Naive B cell (primary cell): ENCODE data around the gene TTC9. TPM values are rescaled to one million over a fixed set of nuclear protein-coding genes. Genes with fewer than 3 reads are reported as not detected.
"Not testable (repeated sequence)": the region's sequence is repeated elsewhere in the genome, so short reads cannot be mapped to it uniquely, and the experiment has no call there.

ENCODE experiments used
- ATAC-seq, 2 donors: fragments of 150-1000 bp; cut with Tn5 transposase; 2 replicates each; pipeline ENCODE4 v1.10.0; 2021; ENCODE audit warnings: low read depth in 2 of 2, mild to moderate bottlenecking in 2 of 2, moderate library complexity in 2 of 2
- DNase-seq: peaks from one replicate; pipeline ENCODE4 v3.0.0; 2022
- H3K27ac Mint-ChIP-seq, 6 donors: one replicate each; pipeline ENCODE4 v1.8.0; 2020 to 2022; ENCODE audit warnings: mild to moderate bottlenecking in 6 of 6, mixed read lengths in 6 of 6, moderate library complexity in 5 of 6, inconsistent platforms in 2 of 6
- H3K27me3 Mint-ChIP-seq, 3 donors: one replicate each; pipeline ENCODE4 v1.8.0; 2021 to 2022; ENCODE audit warnings: mixed read lengths in 3 of 3, mild to moderate bottlenecking in 1 of 3
- H3K36me3 Mint-ChIP-seq, 2 donors: one replicate each; pipeline ENCODE4 v1.8.0; 2020 to 2022; ENCODE audit warnings: mixed read lengths in 2 of 2, inconsistent platforms in 1 of 2, mild to moderate bottlenecking in 1 of 2
- H3K4me1 Mint-ChIP-seq, 3 donors: one replicate each; pipeline ENCODE4 v1.8.0; 2020 to 2022; ENCODE audit warnings: mixed read lengths in 3 of 3, inconsistent platforms in 1 of 3, mild to moderate bottlenecking in 1 of 3, moderate library complexity in 1 of 3
- H3K4me3 Mint-ChIP-seq, 8 donors: one replicate each; pipeline ENCODE4 v1.8.0; 2020 to 2022; ENCODE audit warnings: mild to moderate bottlenecking in 8 of 8, mixed read lengths in 8 of 8, moderate library complexity in 8 of 8, inconsistent platforms in 2 of 8
- H3K9me3 Mint-ChIP-seq, 7 donors: one replicate each; pipeline ENCODE4 v1.8.0; 2020 to 2022; ENCODE audit warnings: mixed read lengths in 7 of 7, mild to moderate bottlenecking in 5 of 7, inconsistent platforms in 2 of 7, moderate library complexity in 1 of 7
- polyA plus RNA-seq, 6 donors: library from polyadenylated mRNA; unstranded; fragments of 300-500 nt; fragmentation: Illumina TruSeq; gene quantifications; one replicate each; pipeline ENCODE4 v1.2.3, GENCODE V29; 2021; ENCODE audit warnings: low read depth in 6 of 6

Gene TTC9
- polyA plus RNA-seq, 6 donors from 2014 or later, result 11.7 to 24.2 (median 18.0) TPM

DNA sequence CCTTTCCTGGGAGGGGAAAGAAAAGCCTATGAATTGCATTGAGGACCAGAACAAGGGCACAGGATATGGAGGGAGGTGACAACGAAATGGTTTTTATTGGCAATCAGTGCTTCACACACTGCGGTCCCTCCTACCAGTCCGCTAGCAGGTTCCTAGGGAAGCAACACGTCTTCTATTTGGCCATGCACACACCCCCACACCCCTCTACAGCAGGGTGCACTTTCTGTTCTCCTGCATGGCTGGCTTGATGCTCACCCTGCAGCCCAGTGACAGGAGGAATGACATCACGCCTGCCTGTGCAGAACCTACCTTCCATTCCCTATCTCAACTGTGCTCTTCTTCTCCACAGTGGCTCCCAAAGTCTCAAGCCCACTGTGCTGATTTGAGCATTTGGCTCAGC is 57.9 kb downstream of the TTC9 start:
- Mint-ChIP-seq H3K9me3 (peaks cover 0 to 2% (median 0%) of the 10 kb centered on the region in 7 donors), H3K4me1 (peaks cover 0 to 5% (median 0%) of the 10 kb centered on the region in 3 donors), H3K4me3 (no peak overlapping the region), H3K27me3 (no peaks in the 10 kb centered on the region), H3K27ac (peak overlapping the region in 1 of 6 donors; percentile 84), H3K36me3 (no peaks in the 10 kb centered on the region)
- ATAC-seq (no peak), DNase-seq (no peak)

DNA sequence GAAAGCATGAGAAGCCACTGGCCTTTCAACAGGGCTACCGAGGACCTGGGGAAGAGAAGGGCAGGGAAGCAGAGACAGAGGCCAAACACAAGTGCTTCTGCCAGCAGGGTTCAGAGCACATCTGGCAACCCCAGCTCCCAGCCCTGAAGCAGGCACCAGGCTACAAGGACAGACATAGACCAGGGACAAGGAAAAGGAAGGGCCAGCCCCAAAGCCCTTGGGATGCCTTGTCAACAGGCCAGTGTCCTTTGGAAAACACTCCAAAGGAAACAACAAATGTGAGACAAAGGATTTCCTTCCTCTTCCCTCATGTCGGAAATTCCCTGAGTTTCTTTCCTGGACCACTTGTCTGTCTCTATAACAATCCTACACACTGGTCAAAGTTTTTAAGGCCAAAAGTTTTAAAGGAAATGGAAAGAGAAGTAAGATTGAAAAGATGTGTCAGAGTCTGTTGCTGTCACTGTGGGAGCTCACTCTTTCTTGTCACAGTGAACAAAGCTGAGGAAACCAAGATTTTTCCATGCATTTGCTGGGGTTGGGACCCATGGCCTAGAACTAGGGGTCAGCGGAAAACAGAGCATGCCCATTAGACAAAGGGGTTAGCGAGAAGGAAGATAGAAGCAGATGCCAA is 59.4 kb downstream of the TTC9 start:
- Mint-ChIP-seq H3K4me3 (no peak overlapping the region), H3K27ac (peak overlapping the region in 4 of 6 donors; percentile 15 to 93 (median 52)), H3K36me3 (peaks cover 8 to 10% of the 10 kb centered on the region in 2 donors), H3K27me3 (no peaks in the 10 kb centered on the region), H3K4me1 (peaks cover 0 to 5% (median 4%) of the 10 kb centered on the region in 3 donors), H3K9me3 (peaks cover 0 to 2% (median 0%) of the 10 kb centered on the region in 7 donors)
- ATAC-seq (no peak), DNase-seq (no peak)

DNA sequence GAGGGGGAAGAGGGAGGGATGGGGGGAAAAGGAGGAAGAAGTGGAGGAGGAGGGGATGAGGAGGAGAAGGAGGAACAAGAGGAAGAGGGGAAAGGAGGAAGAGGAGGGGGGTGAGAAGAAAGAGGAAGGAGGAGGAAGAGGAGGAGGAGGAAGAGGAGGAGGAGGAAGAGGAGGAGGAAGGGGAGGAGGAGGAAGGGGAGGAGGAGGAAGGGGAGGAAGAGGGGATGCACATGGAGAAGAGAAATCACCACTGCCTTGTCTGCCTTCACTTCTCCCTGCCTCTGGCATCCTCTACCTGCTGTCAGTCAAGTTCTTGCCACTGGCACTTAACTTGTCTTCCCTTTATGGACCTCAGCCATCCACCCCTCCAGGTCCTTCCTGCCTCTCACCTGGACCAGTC is 59.9 kb downstream of the TTC9 start:
- DNase-seq, result no peak
- peak overlapping the region in 1 of 6 donors; percentile 15 for H3K27ac Mint-ChIP-seq
- peaks cover 0 to 2% (median 0%) of the 10 kb centered on the region in 7 donors for H3K9me3 Mint-ChIP-seq
- H3K4me1 Mint-ChIP-seq, result peaks cover 3 to 5% (median 4%) of the 10 kb centered on the region in 3 donors
- H3K36me3 Mint-ChIP-seq, result peaks cover 8 to 10% of the 10 kb centered on the region in 2 donors
- ATAC-seq, result no peak
- no peak overlapping the region for H3K4me3 Mint-ChIP-seq
- H3K27me3 Mint-ChIP-seq, result no peaks in the 10 kb centered on the region

DNA sequence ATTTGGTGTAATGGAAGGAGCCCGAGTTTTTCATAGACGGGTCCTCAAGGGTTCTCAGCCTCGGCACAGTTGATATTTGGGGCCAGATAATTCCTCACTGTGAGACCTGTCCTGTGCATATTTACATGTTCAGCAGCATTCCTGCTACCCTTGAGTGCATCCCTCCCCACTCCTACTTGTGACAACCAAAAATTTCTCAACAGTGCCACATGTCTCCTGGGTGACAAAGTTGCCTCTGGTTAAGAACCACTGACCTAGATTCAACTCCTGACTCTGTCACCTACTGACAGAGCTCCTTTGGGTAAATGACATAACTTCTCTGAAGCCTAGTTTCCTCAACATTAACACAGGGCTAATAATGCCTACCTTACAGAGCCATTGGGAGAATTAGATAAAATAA is 60.4 kb downstream of the TTC9 start:
- H3K9me3 Mint-ChIP-seq, result peaks cover 0 to 2% (median 0%) of the 10 kb centered on the region in 7 donors
- H3K4me3 Mint-ChIP-seq, result no peak overlapping the region
- no peak for ATAC-seq
- H3K36me3 Mint-ChIP-seq, result peaks cover 8 to 10% of the 10 kb centered on the region in 2 donors
- peak overlapping the region in 1 of 6 donors; percentile 15 for H3K27ac Mint-ChIP-seq
- peaks cover 4 to 6% (median 6%) of the 10 kb centered on the region in 3 donors for H3K4me1 Mint-ChIP-seq
- no peaks in the 10 kb centered on the region for H3K27me3 Mint-ChIP-seq
- no peak for DNase-seq

DNA sequence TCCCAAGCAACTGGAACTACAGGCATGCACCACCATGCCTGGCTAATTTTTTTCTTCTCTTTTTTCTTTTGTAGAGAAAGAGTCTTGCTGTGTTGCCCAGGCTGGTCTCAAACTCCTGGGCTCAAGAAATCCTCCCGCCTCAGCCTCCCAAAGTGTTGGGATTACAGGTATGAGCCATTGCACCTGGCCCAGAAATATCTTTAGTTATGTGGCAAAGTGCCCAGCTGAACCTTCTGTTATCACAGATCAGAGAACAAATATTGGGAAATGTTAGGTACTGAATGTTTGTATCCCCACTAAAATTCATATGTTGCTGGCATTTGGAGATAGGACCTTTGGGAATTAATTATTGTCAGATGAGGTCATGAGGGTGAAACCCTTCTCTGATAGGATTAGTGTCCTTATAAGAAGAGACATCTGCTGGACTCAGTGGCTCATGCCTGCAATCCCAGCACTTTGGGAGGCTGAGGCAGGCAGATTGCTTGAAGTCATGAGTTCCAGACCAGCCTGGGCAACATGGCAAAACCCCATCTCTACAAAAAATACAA is 62.0 kb downstream of the TTC9 start:
- not testable (repeated sequence) for H3K4me1 Mint-ChIP-seq, H3K27ac Mint-ChIP-seq, DNase-seq, ATAC-seq, H3K27me3 Mint-ChIP-seq, H3K9me3 Mint-ChIP-seq, H3K4me3 Mint-ChIP-seq
- H3K36me3 Mint-ChIP-seq, result peaks cover 8 to 10% of the 10 kb centered on the region in 2 donors

DNA sequence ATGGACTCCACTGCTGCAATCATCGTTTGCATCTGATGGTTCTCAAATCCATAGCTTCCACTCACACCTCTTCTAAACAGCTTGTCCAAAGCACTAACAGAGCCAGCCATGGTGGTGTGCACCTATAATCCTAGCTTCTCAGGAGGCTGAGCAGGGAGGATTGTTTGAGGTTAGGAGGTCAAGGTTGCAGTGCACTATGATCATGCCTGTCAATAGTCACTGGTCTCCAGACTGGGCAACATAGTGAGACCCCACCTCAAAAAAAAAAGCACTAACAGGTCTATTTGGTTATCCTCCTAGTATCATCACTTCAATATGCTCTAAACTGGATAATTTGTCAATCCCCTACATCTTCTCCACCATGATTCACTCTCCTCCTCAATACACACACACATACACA is 63.2 kb downstream of the TTC9 start:
- peaks cover 5 to 12% (median 7%) of the 10 kb centered on the region in 3 donors for H3K4me1 Mint-ChIP-seq
- no peaks in the 10 kb centered on the region for H3K27me3 Mint-ChIP-seq
- no peak overlapping the region for H3K4me3 Mint-ChIP-seq
- no peak for ATAC-seq
- H3K27ac Mint-ChIP-seq, result peak overlapping the region in 1 of 6 donors; percentile 64
- H3K36me3 Mint-ChIP-seq, result peaks cover 8 to 10% of the 10 kb centered on the region in 2 donors
- H3K9me3 Mint-ChIP-seq, result no peaks in the 10 kb centered on the region
- DNase-seq, result no peak

DNA sequence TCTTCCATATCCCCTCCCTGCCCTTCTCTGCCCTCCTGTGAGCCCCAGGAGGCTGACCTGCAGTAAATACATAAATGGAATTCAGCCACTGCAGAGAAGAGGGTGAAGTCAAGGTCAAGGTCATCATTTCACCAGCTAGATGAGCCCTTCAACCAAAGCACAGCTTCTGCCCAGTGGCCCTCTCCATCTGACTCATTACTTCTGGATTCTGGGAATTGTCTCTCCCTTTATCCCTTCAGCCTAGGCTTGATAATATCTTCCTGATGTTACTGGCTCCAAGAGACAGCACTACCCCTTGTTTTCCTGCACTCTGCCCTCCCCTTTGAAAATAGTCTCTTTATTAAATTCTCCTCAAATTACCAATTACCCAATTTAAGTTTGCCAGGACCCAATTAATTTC is 64.5 kb downstream of the TTC9 start:
- Mint-ChIP-seq H3K27me3 (no peaks in the 10 kb centered on the region), H3K9me3 (no peaks in the 10 kb centered on the region), H3K4me1 (peaks cover 15 to 21% (median 19%) of the 10 kb centered on the region in 3 donors), H3K36me3 (peaks cover 8 to 10% of the 10 kb centered on the region in 2 donors), H3K27ac (peak overlapping the region in 1 of 6 donors; percentile 60), H3K4me3 (no peak overlapping the region)
- DNase-seq, result no peak
- no peak for ATAC-seq

DNA sequence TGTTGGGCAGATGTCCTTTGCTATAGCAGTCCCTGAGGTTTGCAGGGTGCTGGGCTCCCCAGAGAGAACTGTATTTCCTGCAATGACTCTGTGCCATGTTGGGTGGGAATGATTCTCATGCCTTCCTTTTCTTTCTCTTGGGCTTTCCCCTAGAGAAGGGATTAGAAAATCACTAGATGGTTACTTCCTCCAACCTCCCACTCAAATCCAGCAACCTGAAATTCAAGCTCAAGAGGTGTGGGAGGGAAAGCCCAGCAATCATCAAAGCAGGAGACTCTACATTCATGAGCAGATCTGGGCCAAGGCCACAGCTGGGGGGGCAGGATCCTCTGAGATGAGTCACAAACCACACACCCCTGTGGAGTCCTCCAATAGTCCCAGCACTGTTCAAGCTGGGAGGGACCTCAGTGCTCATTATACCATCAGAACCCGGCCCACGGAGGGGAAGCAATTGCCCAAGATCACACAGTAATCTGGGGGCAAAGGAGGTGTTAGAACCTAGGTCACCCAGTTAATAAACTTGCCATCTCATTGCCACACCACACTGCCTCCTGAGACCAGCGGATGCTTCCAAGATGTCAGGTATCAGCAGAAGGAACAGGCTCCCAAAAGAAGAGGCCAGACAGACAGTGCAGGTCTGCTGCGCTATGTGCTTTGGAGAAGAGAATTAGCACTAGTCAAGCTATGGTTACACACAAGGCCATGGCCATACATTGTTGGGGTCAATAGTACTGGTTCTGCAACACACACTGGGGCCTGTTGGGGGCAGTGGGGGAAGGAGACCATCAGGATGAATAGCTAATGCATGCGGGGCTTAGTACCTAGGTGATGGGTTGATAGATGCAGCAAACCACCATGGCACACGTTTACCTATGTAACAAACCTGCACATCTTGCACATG is 65.7 kb downstream of the TTC9 start:
- no peaks in the 10 kb centered on the region for H3K9me3 Mint-ChIP-seq
- peaks cover 26 to 31% (median 29%) of the 10 kb centered on the region in 3 donors for H3K4me1 Mint-ChIP-seq
- ATAC-seq (no peak), DNase-seq (no peak)
- no peak overlapping the region for H3K27ac Mint-ChIP-seq
- no peaks in the 10 kb centered on the region for H3K27me3 Mint-ChIP-seq
- no peak overlapping the region for H3K4me3 Mint-ChIP-seq
- peaks cover 8 to 10% of the 10 kb centered on the region in 2 donors for H3K36me3 Mint-ChIP-seq

DNA sequence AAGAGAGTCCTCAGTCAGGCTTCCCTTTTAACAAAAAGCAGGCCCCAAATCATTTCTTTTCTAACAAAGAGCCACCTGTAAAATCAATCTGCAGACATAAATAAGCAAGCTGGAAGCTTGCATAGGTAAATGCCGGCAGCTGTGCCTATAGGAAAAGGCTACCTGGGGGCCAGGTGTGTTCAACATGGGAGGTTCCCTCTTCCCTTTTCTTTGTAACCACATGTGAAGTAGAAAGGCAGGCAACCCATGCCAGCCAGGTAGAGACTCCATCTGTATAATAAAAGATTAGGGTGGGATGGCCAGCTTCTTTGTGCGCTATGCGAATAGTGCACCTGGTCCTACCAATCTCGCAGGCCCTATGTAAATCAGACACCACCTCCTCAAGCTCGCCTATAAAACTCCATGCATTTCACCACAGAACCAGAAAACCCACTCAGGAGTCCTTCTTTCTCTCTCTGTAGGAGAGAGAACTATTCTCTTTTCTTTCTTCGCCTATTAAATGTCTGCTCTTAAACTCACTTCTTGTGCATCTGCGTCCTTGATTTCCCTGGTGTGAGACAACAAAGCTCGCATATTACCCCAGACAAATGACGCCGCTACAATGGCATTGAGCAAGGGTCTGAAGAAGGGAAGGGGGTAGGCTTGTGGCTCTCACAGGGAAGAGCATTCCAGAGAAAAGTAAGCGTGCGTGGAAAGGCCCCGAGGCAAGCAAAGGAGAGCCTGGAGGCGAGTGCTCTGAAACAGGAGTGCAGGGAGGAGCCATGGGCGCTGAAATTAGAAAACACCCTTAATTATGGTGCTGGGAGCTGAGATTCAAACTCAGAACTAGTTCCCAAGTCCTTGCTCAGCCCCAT is 67.2 kb downstream of the TTC9 start:
- no peaks in the 10 kb centered on the region for H3K27me3 Mint-ChIP-seq
- peak overlapping the region in 2 of 8 donors; percentile 18 to 23 for H3K4me3 Mint-ChIP-seq
- ATAC-seq, result no peak
- H3K36me3 Mint-ChIP-seq, result peaks cover 8 to 10% of the 10 kb centered on the region in 2 donors
- DNase-seq, result no peak
- peaks cover 34 to 46% (median 44%) of the 10 kb centered on the region in 3 donors for H3K4me1 Mint-ChIP-seq
- H3K27ac Mint-ChIP-seq, result peak overlapping the region in 3 of 6 donors; percentile 31 to 76 (median 51)
- H3K9me3 Mint-ChIP-seq, result no peaks in the 10 kb centered on the region

DNA sequence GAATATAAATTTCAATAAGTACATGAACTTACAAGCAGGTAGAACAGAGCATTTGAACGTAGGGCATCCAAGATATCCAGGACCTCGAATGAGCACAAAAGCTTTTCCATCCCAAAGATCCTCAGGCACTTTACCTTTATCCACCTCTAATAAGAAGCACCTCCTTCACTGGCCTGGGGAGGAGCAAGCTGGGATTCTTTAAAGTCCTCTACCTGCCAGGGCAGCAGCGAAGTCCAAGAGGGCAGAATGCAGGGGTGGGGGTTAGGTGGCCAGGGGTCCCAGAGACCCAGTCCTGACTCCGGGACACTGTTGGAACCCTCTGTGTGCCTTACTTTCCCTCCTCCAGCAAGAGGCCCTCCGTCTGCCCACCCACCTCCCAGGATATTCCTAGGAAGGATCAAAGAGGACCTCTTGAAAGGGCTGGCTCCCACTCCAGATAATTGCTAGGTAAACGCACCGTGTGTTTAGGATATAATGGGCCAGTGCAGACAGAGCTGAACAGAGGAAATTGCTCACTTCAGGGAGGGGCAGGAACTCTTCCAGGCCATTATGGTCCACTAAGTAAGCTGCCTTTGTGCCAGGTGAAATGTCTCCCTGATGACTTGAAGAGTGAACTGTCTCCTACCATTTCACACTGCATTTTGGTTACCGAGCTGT is 68.1 kb downstream of the TTC9 start:
- Mint-ChIP-seq H3K9me3 (no peaks in the 10 kb centered on the region), H3K36me3 (peaks cover 8% of the 10 kb centered on the region in 2 donors), H3K27ac (peak overlapping the region in 5 of 6 donors; percentile 10 to 85 (median 80)), H3K4me3 (peak overlapping the region in 2 of 8 donors; percentile 61 to 65), H3K4me1 (peaks cover 36 to 52% (median 48%) of the 10 kb centered on the region in 3 donors), H3K27me3 (no peaks in the 10 kb centered on the region)
- ATAC-seq (no peak), DNase-seq (no peak)

DNA sequence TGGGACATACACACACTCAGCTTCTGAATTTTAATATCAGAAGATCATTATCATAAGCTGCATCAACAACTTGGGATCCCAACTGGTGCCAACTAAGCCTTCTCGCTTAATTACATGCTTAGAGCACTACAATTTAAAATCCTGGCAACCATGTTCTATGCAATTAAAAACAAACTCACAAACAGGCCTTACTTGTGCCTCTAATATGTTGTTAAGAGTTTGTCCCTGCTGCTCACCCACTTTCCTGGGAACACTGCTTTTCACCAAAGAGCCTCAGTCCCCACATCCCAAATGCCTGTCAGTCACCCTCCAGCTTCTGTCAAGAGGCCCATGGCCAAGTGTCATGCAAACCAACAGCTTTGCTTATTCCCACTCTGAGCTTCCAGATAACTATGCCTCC is 69.7 kb downstream of the TTC9 start:
- DNase-seq (no peak), ATAC-seq (no peak)
- peaks cover 32 to 52% (median 46%) of the 10 kb centered on the region in 3 donors for H3K4me1 Mint-ChIP-seq
- no peaks in the 10 kb centered on the region for H3K27me3 Mint-ChIP-seq
- H3K4me3 Mint-ChIP-seq, result peak overlapping the region in 1 of 8 donors; percentile 47
- H3K9me3 Mint-ChIP-seq, result no peaks in the 10 kb centered on the region
- H3K27ac Mint-ChIP-seq, result peak overlapping the region in 4 of 6 donors; percentile 54 to 83 (median 78)
- H3K36me3 Mint-ChIP-seq, result no peaks in the 10 kb centered on the region

DNA sequence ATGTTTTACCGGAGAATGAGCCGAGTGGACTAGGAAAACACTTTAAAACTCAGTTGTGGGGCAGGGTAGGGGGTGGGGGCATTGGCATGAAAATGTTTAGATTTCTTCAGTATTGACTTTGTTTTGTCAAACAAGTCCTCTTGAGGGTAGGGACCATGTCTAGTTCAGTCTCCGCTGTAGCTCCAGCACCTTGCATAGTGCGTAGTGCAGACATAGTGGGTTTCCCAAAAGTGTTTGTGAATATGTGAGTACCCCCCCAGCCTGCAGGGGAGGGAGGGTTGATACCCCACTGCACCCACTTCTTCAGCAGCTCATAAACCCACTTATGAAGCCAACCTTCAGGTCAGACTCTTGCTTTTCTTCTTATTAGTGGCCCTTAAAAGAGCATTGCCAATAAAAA is 71.4 kb downstream of the TTC9 start:
- ATAC-seq, result no peak
- peaks cover 32 to 50% (median 42%) of the 10 kb centered on the region in 3 donors for H3K4me1 Mint-ChIP-seq

More for the DNA sequence above, 71.4 kb downstream of the TTC9 start:
- Mint-ChIP-seq H3K27ac (peak overlapping the region in 2 of 6 donors; percentile 4 to 23), H3K9me3 (no peaks in the 10 kb centered on the region), H3K36me3 (no peaks in the 10 kb centered on the region), H3K27me3 (no peaks in the 10 kb centered on the region), H3K4me3 (no peak overlapping the region)
- no peak for DNase-seq
